Measurements from ENCODE around the gene TNIK. TPM values are rescaled to one million over a fixed set of nuclear protein-coding genes. Genes with fewer than 3 reads are reported as not detected.

The TNIK gene
- total and polyA plus RNA-seq, 2 of the 13 experiments (the other 11 are each of a cell fraction or from before 2014, with no cell fraction given) = 0.15 to 0.22 TPM

- TF ChIP-seq, protein P1, sequence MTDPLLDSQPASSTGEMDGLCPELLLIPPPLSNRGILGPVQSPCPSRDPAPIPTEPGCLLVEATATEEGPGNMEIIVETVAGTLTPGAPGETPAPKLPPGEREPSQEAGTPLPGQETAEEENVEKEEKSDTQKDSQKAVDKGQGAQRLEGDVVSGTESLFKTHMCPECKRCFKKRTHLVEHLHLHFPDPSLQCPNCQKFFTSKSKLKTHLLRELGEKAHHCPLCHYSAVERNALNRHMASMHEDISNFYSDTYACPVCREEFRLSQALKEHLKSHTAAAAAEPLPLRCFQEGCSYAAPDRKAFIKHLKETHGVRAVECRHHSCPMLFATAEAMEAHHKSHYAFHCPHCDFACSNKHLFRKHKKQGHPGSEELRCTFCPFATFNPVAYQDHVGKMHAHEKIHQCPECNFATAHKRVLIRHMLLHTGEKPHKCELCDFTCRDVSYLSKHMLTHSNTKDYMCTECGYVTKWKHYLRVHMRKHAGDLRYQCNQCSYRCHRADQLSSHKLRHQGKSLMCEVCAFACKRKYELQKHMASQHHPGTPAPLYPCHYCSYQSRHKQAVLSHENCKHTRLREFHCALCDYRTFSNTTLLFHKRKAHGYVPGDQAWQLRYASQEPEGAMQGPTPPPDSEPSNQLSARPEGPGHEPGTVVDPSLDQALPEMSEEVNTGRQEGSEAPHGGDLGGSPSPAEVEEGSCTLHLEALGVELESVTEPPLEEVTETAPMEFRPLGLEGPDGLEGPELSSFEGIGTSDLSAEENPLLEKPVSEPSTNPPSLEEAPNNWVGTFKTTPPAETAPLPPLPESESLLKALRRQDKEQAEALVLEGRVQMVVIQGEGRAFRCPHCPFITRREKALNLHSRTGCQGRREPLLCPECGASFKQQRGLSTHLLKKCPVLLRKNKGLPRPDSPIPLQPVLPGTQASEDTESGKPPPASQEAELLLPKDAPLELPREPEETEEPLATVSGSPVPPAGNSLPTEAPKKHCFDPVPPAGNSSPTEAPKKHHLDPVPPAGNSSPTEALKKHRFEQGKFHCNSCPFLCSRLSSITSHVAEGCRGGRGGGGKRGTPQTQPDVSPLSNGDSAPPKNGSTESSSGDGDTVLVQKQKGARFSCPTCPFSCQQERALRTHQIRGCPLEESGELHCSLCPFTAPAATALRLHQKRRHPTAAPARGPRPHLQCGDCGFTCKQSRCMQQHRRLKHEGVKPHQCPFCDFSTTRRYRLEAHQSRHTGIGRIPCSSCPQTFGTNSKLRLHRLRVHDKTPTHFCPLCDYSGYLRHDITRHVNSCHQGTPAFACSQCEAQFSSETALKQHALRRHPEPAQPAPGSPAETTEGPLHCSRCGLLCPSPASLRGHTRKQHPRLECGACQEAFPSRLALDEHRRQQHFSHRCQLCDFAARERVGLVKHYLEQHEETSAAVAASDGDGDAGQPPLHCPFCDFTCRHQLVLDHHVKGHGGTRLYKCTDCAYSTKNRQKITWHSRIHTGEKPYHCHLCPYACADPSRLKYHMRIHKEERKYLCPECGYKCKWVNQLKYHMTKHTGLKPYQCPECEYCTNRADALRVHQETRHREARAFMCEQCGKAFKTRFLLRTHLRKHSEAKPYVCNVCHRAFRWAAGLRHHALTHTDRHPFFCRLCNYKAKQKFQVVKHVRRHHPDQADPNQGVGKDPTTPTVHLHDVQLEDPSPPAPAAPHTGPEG (CRISPR knock-in tag; IDR thresholded peaks at IDR 0.05) = no peak
- TF ChIP-seq POLR2G (IDR thresholded peaks at IDR 0.05; ENCODE audit: low read depth, low read length) (no peak), IKZF1 (IDR thresholded peaks at IDR 0.05) (no peak), ZNF800 (CRISPR knock-in tag; IDR thresholded peaks at IDR 0.05) (no peak), MTF1 (CRISPR knock-in tag; IDR thresholded peaks at IDR 0.05) (no peak), TERF1 (CRISPR knock-in tag; IDR thresholded peaks at IDR 0.05) (no peak), ZSCAN29 (CRISPR knock-in tag; conservative IDR thresholded peaks at IDR 0.05) (no peak), SIX1 (CRISPR knock-in tag; IDR thresholded peaks at IDR 0.05; ENCODE audit: borderline replicate concordance) (no peak), DNMT1 (CRISPR knock-in tag; IDR thresholded peaks at IDR 0.05) (no peak), CREB1 (IDR thresholded peaks at IDR 0.05) (no peak), CREB1 (CRISPR knock-in tag; IDR thresholded peaks at IDR 0.05) (no peak)
- TF ChIP-seq, protein P2, sequence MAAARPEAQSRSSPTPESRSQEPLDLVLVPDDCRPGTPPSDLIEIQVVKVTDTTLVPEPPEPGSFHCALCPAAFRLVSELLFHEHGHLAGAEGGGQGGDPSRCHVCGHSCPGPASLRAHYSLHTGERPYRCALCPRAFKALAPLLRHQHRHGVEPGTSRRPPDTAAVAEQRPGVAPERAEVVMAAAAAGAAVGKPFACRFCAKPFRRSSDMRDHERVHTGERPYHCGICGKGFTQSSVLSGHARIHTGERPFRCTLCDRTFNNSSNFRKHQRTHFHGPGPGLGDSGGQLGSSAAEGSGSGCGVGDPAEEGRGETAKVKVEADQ (CRISPR knock-in tag; IDR thresholded peaks at IDR 0.05; ENCODE audit: borderline replicate concordance) = no peak
- TF ChIP-seq, protein P3, sequence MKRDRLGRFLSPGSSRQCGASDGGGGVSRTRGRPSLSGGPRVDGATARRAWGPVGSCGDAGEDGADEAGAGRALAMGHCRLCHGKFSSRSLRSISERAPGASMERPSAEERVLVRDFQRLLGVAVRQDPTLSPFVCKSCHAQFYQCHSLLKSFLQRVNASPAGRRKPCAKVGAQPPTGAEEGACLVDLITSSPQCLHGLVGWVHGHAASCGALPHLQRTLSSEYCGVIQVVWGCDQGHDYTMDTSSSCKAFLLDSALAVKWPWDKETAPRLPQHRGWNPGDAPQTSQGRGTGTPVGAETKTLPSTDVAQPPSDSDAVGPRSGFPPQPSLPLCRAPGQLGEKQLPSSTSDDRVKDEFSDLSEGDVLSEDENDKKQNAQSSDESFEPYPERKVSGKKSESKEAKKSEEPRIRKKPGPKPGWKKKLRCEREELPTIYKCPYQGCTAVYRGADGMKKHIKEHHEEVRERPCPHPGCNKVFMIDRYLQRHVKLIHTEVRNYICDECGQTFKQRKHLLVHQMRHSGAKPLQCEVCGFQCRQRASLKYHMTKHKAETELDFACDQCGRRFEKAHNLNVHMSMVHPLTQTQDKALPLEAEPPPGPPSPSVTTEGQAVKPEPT (CRISPR knock-in tag; IDR thresholded peaks at IDR 0.05; ENCODE audit: low read depth) = no peak
- TF ChIP-seq, protein P4, sequence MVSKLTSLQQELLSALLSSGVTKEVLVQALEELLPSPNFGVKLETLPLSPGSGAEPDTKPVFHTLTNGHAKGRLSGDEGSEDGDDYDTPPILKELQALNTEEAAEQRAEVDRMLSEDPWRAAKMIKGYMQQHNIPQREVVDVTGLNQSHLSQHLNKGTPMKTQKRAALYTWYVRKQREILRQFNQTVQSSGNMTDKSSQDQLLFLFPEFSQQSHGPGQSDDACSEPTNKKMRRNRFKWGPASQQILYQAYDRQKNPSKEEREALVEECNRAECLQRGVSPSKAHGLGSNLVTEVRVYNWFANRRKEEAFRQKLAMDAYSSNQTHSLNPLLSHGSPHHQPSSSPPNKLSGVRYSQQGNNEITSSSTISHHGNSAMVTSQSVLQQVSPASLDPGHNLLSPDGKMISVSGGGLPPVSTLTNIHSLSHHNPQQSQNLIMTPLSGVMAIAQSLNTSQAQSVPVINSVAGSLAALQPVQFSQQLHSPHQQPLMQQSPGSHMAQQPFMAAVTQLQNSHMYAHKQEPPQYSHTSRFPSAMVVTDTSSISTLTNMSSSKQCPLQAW (CRISPR knock-in tag; IDR thresholded peaks at IDR 0.05) = no peak
- TF ChIP-seq, protein P5, sequence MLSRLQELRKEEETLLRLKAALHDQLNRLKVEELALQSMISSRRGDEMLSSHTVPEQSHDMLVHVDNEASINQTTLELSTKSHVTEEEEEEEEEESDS (CRISPR knock-in tag; IDR thresholded peaks at IDR 0.05; ENCODE audit: borderline replicate concordance) = no peak
Observed at GRCh38 chr3:171028025-171028778, 432.0 kb downstream of the TNIK start (continued).

Data from HepG2 (cell line).